Naive thymus-derived CD4-positive, alpha-beta T cell (primary cell): ENCODE measurements around the gene GNAT2. TPM values are rescaled to one million over a fixed set of nuclear protein-coding genes. Genes with fewer than 3 reads are reported as not detected.

Source experiments
- ATAC-seq: fragments of 150-1000 bp; cut with Tn5 transposase; 2 replicates; pipeline ENCODE4 v1.10.0; 2021; ENCODE audit warnings: mild to moderate bottlenecking, moderate library complexity
- CTCF ChIA-PET: fragments of 350-600 bp; sonication (Branson Sonifier 250); formaldehyde crosslinking; loops from one replicate; lab custom pipeline; 2021; ENCODE audit warnings: antibody characterized with exemption; lab: Charles Lee
- POLR2A ChIA-PET: fragments of 350-600 bp; sonication (Branson Sonifier 250); formaldehyde crosslinking; loops from one replicate; lab custom pipeline; 2021; ENCODE audit warnings: antibody characterized with exemption, inconsistent platforms; lab: Charles Lee
- DNase-seq, 9 donors: peaks; one replicate each; pipeline versions ENCODE4 v3.0.0 to v3.0.0-alpha.2; 2020 to 2022; ENCODE audit warnings: mixed read lengths in 1 of 9
- H3K27ac ChIP-seq: one replicate; pipeline ENCODE4 v1.7.0; 2013; ENCODE audit warnings: mild to moderate bottlenecking, low read depth, low read length, moderate library complexity
- H3K27me3 ChIP-seq, 2 donors: one replicate each; pipeline ENCODE4 v1.7.0; 2013; ENCODE audit warnings: low read length in 2 of 2, mild to moderate bottlenecking in 2 of 2, moderate library complexity in 2 of 2; ENCODE audit not compliant: control insufficient read depth in 2 of 2, insufficient read depth in 2 of 2
- H3K36me3 ChIP-seq, 3 experiments: 1 replicate in 2 of 3; 2 replicates in 1 of 3; pipeline ENCODE4 v1.7.0; 2013; ENCODE audit warnings: low read length in 3 of 3, mild to moderate bottlenecking in 3 of 3, moderate library complexity in 1 of 3; ENCODE audit not compliant: insufficient read depth in 3 of 3, control insufficient read depth in 2 of 3
- H3K4me1 ChIP-seq, 2 donors: one replicate each; pipeline ENCODE4 v1.7.0; 2013; ENCODE audit warnings: low read length in 2 of 2, mild to moderate bottlenecking in 2 of 2, moderate library complexity in 1 of 2; ENCODE audit not compliant: control insufficient read depth in 2 of 2, insufficient read depth in 2 of 2
- H3K4me3 ChIP-seq: 2 replicates; pipeline ENCODE4 v1.7.0; 2013; ENCODE audit warnings: mild to moderate bottlenecking, low read length
- H3K9me3 ChIP-seq, 3 experiments: 1 replicate in 2 of 3; 2 replicates in 1 of 3; pipeline ENCODE4 v1.7.0; 2013; ENCODE audit warnings: low read length in 3 of 3; ENCODE audit not compliant: control insufficient read depth in 2 of 3
- H3K27ac Mint-ChIP-seq, 9 donors: one replicate each; pipeline ENCODE4 v1.8.0; 2020 to 2022; ENCODE audit warnings: mixed read lengths in 9 of 9, mild to moderate bottlenecking in 8 of 9, moderate library complexity in 5 of 9, inconsistent platforms in 2 of 9
- H3K27me3 Mint-ChIP-seq, 5 donors: one replicate each; pipeline ENCODE4 v1.8.0; 2021 to 2022; ENCODE audit warnings: mixed read lengths in 5 of 5, mild to moderate bottlenecking in 1 of 5
- H3K36me3 Mint-ChIP-seq, 5 donors: one replicate each; pipeline ENCODE4 v1.8.0; 2020 to 2022; ENCODE audit warnings: mixed read lengths in 5 of 5, mild to moderate bottlenecking in 3 of 5, inconsistent platforms in 1 of 5
- H3K4me1 Mint-ChIP-seq, 7 donors: one replicate each; pipeline ENCODE4 v1.8.0; 2020 to 2022; ENCODE audit warnings: mixed read lengths in 7 of 7, mild to moderate bottlenecking in 3 of 7, inconsistent platforms in 1 of 7
- H3K4me3 Mint-ChIP-seq, 10 donors: one replicate each; pipeline ENCODE4 v1.8.0; 2020 to 2022; ENCODE audit warnings: mild to moderate bottlenecking in 10 of 10, mixed read lengths in 10 of 10, moderate library complexity in 6 of 10, inconsistent platforms in 2 of 10
- H3K9me3 Mint-ChIP-seq, 11 donors: one replicate each; pipeline ENCODE4 v1.8.0; 2020 to 2022; ENCODE audit warnings: mixed read lengths in 11 of 11, mild to moderate bottlenecking in 4 of 11, inconsistent platforms in 1 of 11, moderate library complexity in 1 of 11
- intact Hi-C, 2 donors: fragments of 100-400 bp; cut with micrococcal nuclease; formaldehyde crosslinking; loops; one replicate each; pipeline ENCODE4 v1.15.1; 2023
- polyA plus RNA-seq, 2 donors: library from polyadenylated mRNA; unstranded; fragments of 300-500 nt; fragmentation: Illumina TruSeq; gene quantifications; one replicate each; pipeline ENCODE4 v1.2.3, GENCODE V29; 2021
- total RNA-seq, 6 experiments: library from RNA in 5 of 6; stranded (reverse) in 5 of 6; gene quantifications; 1 replicate in 5 of 6; 2 replicates in 1 of 6; pipeline ENCODE4 v1.2.3 and lab custom pipeline; 2021 to 2026

Gene GNAT2
- total and polyA plus RNA-seq, 7 experiments from 2014 or later, result 0.39 TPM; not detected in 6

GRCh38 chr1:109556563-109556962 lies 62.9 kb downstream of the GNAT2 start:
- ATAC-seq (no peak), DNase-seq (no peak)
- H3K4me1 ChIP-seq, result peaks cover 0 to 21% of the 10 kb centered on the region in 2 donors
- peaks cover 0 to 7% (median 6%) of the 10 kb centered on the region in 5 donors for H3K36me3 Mint-ChIP-seq
- H3K4me1 Mint-ChIP-seq, result peaks cover 56 to 97% (median 88%) of the 10 kb centered on the region in 7 donors
- peaks cover 0 to 3% (median 0%) of the 10 kb centered on the region in 11 donors for H3K9me3 Mint-ChIP-seq
- ChIA-PET POLR2A (no interaction called here), CTCF (no interaction called here)
- no peaks in the 10 kb centered on the region for H3K36me3 ChIP-seq
- no peaks in the 10 kb centered on the region for H3K9me3 ChIP-seq
- no peak overlapping the region for H3K27ac ChIP-seq
- H3K4me3 Mint-ChIP-seq, result peak overlapping the region in 4 of 10 donors; percentile 8 to 38 (median 24)
- H3K27me3 Mint-ChIP-seq, result no peaks in the 10 kb centered on the region
- H3K27ac Mint-ChIP-seq, result peak overlapping the region in 3 of 9 donors; percentile 29 to 75 (median 55)
- no peaks in the 10 kb centered on the region for H3K27me3 ChIP-seq
- intact Hi-C loops, result no loop called here
- no peak overlapping the region for H3K4me3 ChIP-seq

Other genes with a start within 250 kb of the GNAT2 start
- 10 to 100 TPM in 1 of 5 experiments, 1 to 10 TPM in 4; 1.0 to 25.6 (median 1.8) TPM for gene SORT1, start 221.7 kb downstream of the GNAT2 start, total RNA-seq
- not detected for gene SORT1, start 221.7 kb downstream of the GNAT2 start, polyA plus RNA-seq
- gene PSMA5, start 193.2 kb downstream of the GNAT2 start, total RNA-seq, result 100 to 1,000 TPM in 1 of 5 experiments, 10 to 100 TPM in 4; 38.3 to 203 (median 70.7) TPM
- gene PSMA5, start 193.2 kb downstream of the GNAT2 start, polyA plus RNA-seq, result 10 to 100 TPM; 80.0 to 81.9 TPM
- not detected for gene SYPL2, start 153.1 kb downstream of the GNAT2 start, total RNA-seq
- gene SYPL2, start 153.1 kb downstream of the GNAT2 start, polyA plus RNA-seq, result under 1 TPM in 1 of 2 donors, not detected in 1; 0.43 TPM
- gene ATXN7L2, start 135.7 kb downstream of the GNAT2 start, total RNA-seq, result 10 to 100 TPM; 10.5 to 12.8 (median 11.7) TPM
- gene ATXN7L2, start 135.7 kb downstream of the GNAT2 start, polyA plus RNA-seq, result 10 to 100 TPM in 1 of 2 donors, 1 to 10 TPM in 1; 4.9 to 15.2 TPM
- 10 to 100 TPM; 19.6 to 41.5 (median 24.1) TPM for gene CYB561D1, start 125.5 kb downstream of the GNAT2 start, total RNA-seq
- gene CYB561D1, start 125.5 kb downstream of the GNAT2 start, polyA plus RNA-seq, result 10 to 100 TPM; 13.5 to 25.3 TPM
- gene AMIGO1, start 109.9 kb downstream of the GNAT2 start, total RNA-seq, result 10 to 100 TPM in 3 of 5 experiments, 1 to 10 TPM in 2; 2.9 to 42.2 (median 17.7) TPM
- gene AMIGO1, start 109.9 kb downstream of the GNAT2 start, polyA plus RNA-seq, result 10 to 100 TPM; 17.4 to 36.2 TPM
- under 1 TPM; 0.05 to 0.58 (median 0.42) TPM for gene GPR61, start 79.7 kb downstream of the GNAT2 start, total RNA-seq
- under 1 TPM in 1 of 2 donors, not detected in 1; 0.45 TPM for gene GPR61, start 79.7 kb downstream of the GNAT2 start, polyA plus RNA-seq
- 1 to 10 TPM; 4.9 to 9.3 (median 7.0) TPM for gene GNAI3, start 71.0 kb downstream of the GNAT2 start, total RNA-seq
- gene GNAI3, start 71.0 kb downstream of the GNAT2 start, polyA plus RNA-seq, result 1 to 10 TPM; 7.2 to 7.7 TPM
- gene AMPD2, start 221 bp upstream of the GNAT2 start, total RNA-seq, result 100 to 1,000 TPM in 3 of 5 experiments, 10 to 100 TPM in 2; 82.8 to 403 (median 119) TPM
- 10 to 100 TPM; 26.2 to 51.7 TPM for gene AMPD2, start 221 bp upstream of the GNAT2 start, polyA plus RNA-seq
- gene GSTM4, start 36.5 kb upstream of the GNAT2 start, total RNA-seq, result 10 to 100 TPM; 14.2 to 28.4 (median 16.1) TPM
- gene GSTM4, start 36.5 kb upstream of the GNAT2 start, polyA plus RNA-seq, result 10 to 100 TPM in 1 of 2 donors, 1 to 10 TPM in 1; 3.1 to 15.0 TPM
- gene GSTM2, start 48.4 kb upstream of the GNAT2 start, total RNA-seq, result 100 to 1,000 TPM in 3 of 5 experiments, 10 to 100 TPM in 2; 52.2 to 201 (median 109) TPM
- 10 to 100 TPM; 64.6 to 72.2 TPM for gene GSTM2, start 48.4 kb upstream of the GNAT2 start, polyA plus RNA-seq
- gene GSTM1, start 68.2 kb upstream of the GNAT2 start, total RNA-seq, result 10 to 100 TPM in 2 of 5 experiments, not detected in 3; 45.9 to 83.6 TPM
- 10 to 100 TPM in 1 of 2 donors, not detected in 1; 62.4 TPM for gene GSTM1, start 68.2 kb upstream of the GNAT2 start, polyA plus RNA-seq
- under 1 TPM in 2 of 5 experiments, not detected in 3; 0.42 to 0.81 TPM for gene GSTM5, start 92.6 kb upstream of the GNAT2 start, total RNA-seq
- not detected for gene GSTM5, start 92.6 kb upstream of the GNAT2 start, polyA plus RNA-seq
- gene GSTM3, start 121.4 kb upstream of the GNAT2 start, total RNA-seq, result 10 to 100 TPM in 2 of 5 experiments, 1 to 10 TPM in 3; 1.9 to 13.9 (median 7.7) TPM
- 100 to 1,000 TPM in 1 of 2 donors, 10 to 100 TPM in 1; 75.6 to 130 TPM for gene GSTM3, start 121.4 kb upstream of the GNAT2 start, polyA plus RNA-seq
- gene EPS8L3, start 144.3 kb upstream of the GNAT2 start, total RNA-seq, result not detected
- not detected for gene EPS8L3, start 144.3 kb upstream of the GNAT2 start, polyA plus RNA-seq